KMS-11 (cell line): ENCODE measurements around the gene OCRL.

ENCODE experiments used
- H2AFZ ChIP-seq: fragments of 200-600 bp; sonication (generic); 2 replicates; pipeline ENCODE4 v1.6.1; 2016; ENCODE audit warnings: antibody characterized with exemption, mixed run types, low read depth
- H3K27ac ChIP-seq: fragments of 200-600 bp; sonication (generic); 2 replicates; pipeline ENCODE4 v1.6.1; 2016; ENCODE audit warnings: mild to moderate bottlenecking, mixed run types
- H3K27me3 ChIP-seq: fragments of 200-600 bp; sonication (generic); 2 replicates; pipeline ENCODE4 v1.6.1; 2017; ENCODE audit warnings: mild to moderate bottlenecking, low read depth, mixed run types, moderate library complexity; ENCODE audit not compliant: insufficient read depth
- H3K36me3 ChIP-seq: fragments of 200-600 bp; sonication (generic); 2 replicates; pipeline ENCODE4 v1.6.1; 2017; ENCODE audit warnings: mild to moderate bottlenecking, mixed run types; ENCODE audit not compliant: insufficient read depth
- H3K4me1 ChIP-seq: fragments of 200-600 bp; sonication (generic); 2 replicates; pipeline ENCODE4 v1.6.1; 2016; ENCODE audit warnings: mild to moderate bottlenecking, low read depth, mixed run types; ENCODE audit not compliant: poor library complexity, severe bottlenecking
- H3K4me2 ChIP-seq: fragments of 200-600 bp; sonication (generic); 2 replicates; pipeline ENCODE4 v1.7.0; 2016; ENCODE audit warnings: mild to moderate bottlenecking, mixed run types
- H3K4me3 ChIP-seq: fragments of 200-600 bp; sonication (generic); IDR thresholded peaks from 2 replicates; pipeline ENCODE4 v1.6.1; 2017; ENCODE audit warnings: low read depth, low read length, mixed read lengths; ENCODE audit not compliant: insufficient read depth
- H3K79me2 ChIP-seq: fragments of 200-600 bp; sonication (generic); 2 replicates; pipeline ENCODE4 v1.6.1; 2016; ENCODE audit warnings: low read depth, mixed run types; ENCODE audit not compliant: insufficient read depth
- H3K9ac ChIP-seq: fragments of 200-600 bp; sonication (generic); 2 replicates; pipeline ENCODE4 v1.6.1; 2016; ENCODE audit warnings: mild to moderate bottlenecking, mixed run types
- H4K20me1 ChIP-seq: fragments of 200-600 bp; sonication (generic); 2 replicates; pipeline ENCODE4 v1.6.1; 2016; ENCODE audit warnings: mild to moderate bottlenecking, mixed run types; ENCODE audit not compliant: insufficient read depth
- CTCF ChIP-seq: fragments of 200-600 bp; sonication (generic); conservative IDR thresholded peaks from 2 replicates; pipeline ENCODE4 v1.6.1; 2017; ENCODE audit warnings: low read depth, mild to moderate bottlenecking, antibody characterized with exemption, low read length, moderate library complexity, mixed read lengths

The OCRL gene

GRCh38 chrX:129618997-129619396 is 78.9 kb downstream of the OCRL start:
- Histone ChIP-seq H3K4me2 (no peak overlapping the region), H3K36me3 (no peaks in the 10 kb centered on the region)

DNA sequence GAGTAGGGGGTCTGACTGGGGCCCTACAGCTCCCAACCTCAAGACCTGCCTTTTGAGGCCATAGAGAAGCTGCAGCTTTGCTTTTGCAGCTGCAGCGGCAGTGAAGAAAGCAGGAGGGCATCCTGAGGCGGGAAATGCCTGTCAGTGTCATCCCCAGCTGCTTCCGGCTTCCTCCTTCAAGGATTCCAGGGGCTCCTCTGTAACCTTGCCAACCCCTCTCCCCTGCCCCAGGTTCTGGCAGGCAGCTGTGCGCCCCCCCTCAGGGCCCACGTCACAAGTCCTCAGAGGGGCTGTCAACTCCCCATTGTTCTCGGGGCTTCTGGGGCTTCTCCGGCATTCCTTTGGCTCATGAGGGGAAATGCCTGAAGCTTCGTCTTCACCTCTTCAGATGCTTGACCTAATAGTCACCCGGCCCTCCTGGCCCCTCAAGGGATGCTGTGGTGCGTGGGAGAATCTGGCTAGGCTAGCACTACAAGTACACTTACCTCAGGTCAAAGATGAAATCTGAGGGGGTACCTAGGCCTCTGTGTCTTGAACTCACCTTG is 82.8 kb downstream of the OCRL start:
- no peak overlapping the region for H3K4me3 ChIP-seq
- no peak overlapping the region for H3K4me2 ChIP-seq
- no peaks in the 10 kb centered on the region for H3K36me3 ChIP-seq
- no peak for TF ChIP-seq CTCF
- H3K27ac ChIP-seq, result no peak overlapping the region
- H2AFZ ChIP-seq, result no peak overlapping the region
- H3K79me2 ChIP-seq, result no peaks in the 10 kb centered on the region
- H3K4me1 ChIP-seq, result no peaks in the 10 kb centered on the region
- H3K27me3 ChIP-seq, result no peaks in the 10 kb centered on the region
- H3K9ac ChIP-seq, result no peak overlapping the region
- H4K20me1 ChIP-seq, result no peaks in the 10 kb centered on the region

More at GRCh38 chrX:129618997-129619396, 78.9 kb downstream of the OCRL start:
- H3K79me2 ChIP-seq, result no peaks in the 10 kb centered on the region
- H3K9ac ChIP-seq, result no peak overlapping the region
- no peak overlapping the region for H3K27ac ChIP-seq
- H3K27me3 ChIP-seq, result no peaks in the 10 kb centered on the region
- H3K4me3 ChIP-seq, result no peak overlapping the region
- H2AFZ ChIP-seq, result no peak overlapping the region
- H3K4me1 ChIP-seq, result peaks cover 3% of the 10 kb centered on the region
- TF ChIP-seq CTCF, result no peak
- H4K20me1 ChIP-seq, result no peaks in the 10 kb centered on the region

GRCh38 chrX:129626026-129626425 is 86.0 kb downstream of the OCRL start:
- Histone ChIP-seq H3K4me2 (no peak overlapping the region), H3K79me2 (no peaks in the 10 kb centered on the region), H3K9ac (no peak overlapping the region), H3K4me1 (no peaks in the 10 kb centered on the region), H2AFZ (no peak overlapping the region), H3K27me3 (no peaks in the 10 kb centered on the region), H3K4me3 (no peak overlapping the region), H3K36me3 (no peaks in the 10 kb centered on the region), H3K27ac (no peak overlapping the region), H4K20me1 (no peaks in the 10 kb centered on the region)
- no peak for TF ChIP-seq CTCF

DNA sequence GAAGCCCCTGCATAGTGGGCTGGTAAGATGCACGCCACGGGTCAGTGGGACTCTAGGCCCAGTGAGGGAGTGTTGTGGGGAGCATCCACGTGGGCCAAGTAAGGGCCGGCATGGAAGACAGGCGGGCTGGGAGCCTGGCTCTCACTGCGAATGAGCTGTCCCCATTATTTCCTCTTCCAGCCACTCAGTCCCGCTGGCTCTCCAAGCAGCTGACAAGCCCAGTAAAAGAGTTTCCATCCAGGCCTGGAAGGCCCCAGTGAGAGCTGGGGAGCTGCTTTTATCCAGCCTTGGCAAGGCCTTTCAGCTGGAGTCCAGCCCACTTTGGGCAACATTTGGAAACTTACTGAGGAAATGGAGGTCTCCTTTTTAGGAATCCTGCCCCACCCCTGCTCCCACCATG is 89.8 kb downstream of the OCRL start:
- Histone ChIP-seq H3K4me1 (no peaks in the 10 kb centered on the region), H3K4me2 (no peak overlapping the region), H3K79me2 (no peaks in the 10 kb centered on the region), H4K20me1 (no peaks in the 10 kb centered on the region), H3K4me3 (no peak overlapping the region), H3K36me3 (no peaks in the 10 kb centered on the region), H2AFZ (no peak overlapping the region), H3K27ac (no peak overlapping the region), H3K9ac (no peak overlapping the region), H3K27me3 (no peaks in the 10 kb centered on the region)
- TF ChIP-seq CTCF, result no peak
